Measurements from ENCODE around the gene MRPS7.

The MRPS7 gene

GRCh38 chr17:75307957-75308731, 46.5 kb downstream of the MRPS7 start:
- no peak overlapping the region for H4K91ac ChIP-seq (ENCODE audit: low read depth, low read length, poor library complexity)
- no peak overlapping the region for H2AK5ac ChIP-seq (ENCODE audit: low read depth, low read length)
- H3K4ac ChIP-seq (ENCODE audit: low read length) = no peak overlapping the region
- no peak overlapping the region for H3K14ac ChIP-seq (ENCODE audit: low read length)
- no peak overlapping the region for H3K23ac ChIP-seq (ENCODE audit: low read depth, low read length, poor library complexity)
- H3K9me3 ChIP-seq (replicated peaks in 1 of 2; ENCODE audit: control insufficient read depth in 2 of 2, insufficient read depth in 1 of 2, low read depth in 1 of 2, low read length in 2 of 2) = no peaks in the 10 kb centered on the region
- peak overlapping the region; percentile 71 for H2AFZ ChIP-seq (ENCODE audit: low read length)
- no peaks in the 10 kb centered on the region for H3K4me1 ChIP-seq (ENCODE audit: control insufficient read depth in 2 of 2, insufficient read depth in 1 of 2, low read depth in 1 of 2, low read length in 2 of 2)
- no peaks in the 10 kb centered on the region for H3K36me3 ChIP-seq (replicated peaks in 1 of 2; ENCODE audit: control insufficient read depth in 2 of 2, insufficient read depth in 2 of 2, low read length in 2 of 2)
- no peaks in the 10 kb centered on the region for H3K27me3 ChIP-seq (ENCODE audit: control insufficient read depth in 3 of 3, insufficient read depth in 3 of 3, low read depth in 1 of 3, low read length in 3 of 3)
- no peak overlapping the region for H3K27ac ChIP-seq (replicated peaks; ENCODE audit: low read length)
- H3K4me2 ChIP-seq (ENCODE audit: insufficient read depth, low read length, poor library complexity, severe bottlenecking) = no peak overlapping the region
- H4K8ac ChIP-seq (ENCODE audit: low read depth, low read length) = no peak overlapping the region
- no peak overlapping the region for H2BK12ac ChIP-seq (ENCODE audit: low read length)
- no peak overlapping the region for H3K9ac ChIP-seq (ENCODE audit: low read depth, low read length, poor library complexity)
- no peaks in the 10 kb centered on the region for H3K79me1 ChIP-seq (ENCODE audit: low read depth, low read length)
- WGBS, 2 donors (ENCODE audit: extremely low coverage in 2 of 2, insufficient read length in 2 of 2, insufficient replicate concordance in 1 of 2) = no CpG with 5 or more reads among the region's 13 CpGs
- H2BK15ac ChIP-seq (ENCODE audit: low read length) = no peak overlapping the region
- no peak for DNase-seq (ENCODE audit: low spot score)
- H3K18ac ChIP-seq (ENCODE audit: low read length) = no peak overlapping the region
- no peak overlapping the region for H2BK5ac ChIP-seq (ENCODE audit: low read length)
- H2BK120ac ChIP-seq (ENCODE audit: low read depth, low read length) = no peak overlapping the region
- no peak overlapping the region for H3K4me3 ChIP-seq (ENCODE audit: low read length in 2 of 2)

- no CpG with 5 or more reads among the region's 20 CpGs for WGBS, 2 donors (ENCODE audit: extremely low coverage in 2 of 2, insufficient read length in 2 of 2, insufficient replicate concordance in 1 of 2)
- no peak overlapping the region for H3K27ac ChIP-seq (replicated peaks; ENCODE audit: low read length)
Observed at GRCh38 chr17:75308732-75309629, 47.3 kb downstream of the MRPS7 start.

GRCh38 chr17:75313941-75314551, 52.4 kb downstream of the MRPS7 start:
- no peaks in the 10 kb centered on the region for H3K9me3 ChIP-seq (replicated peaks in 1 of 2; ENCODE audit: control insufficient read depth in 2 of 2, insufficient read depth in 1 of 2, low read depth in 1 of 2, low read length in 2 of 2)
- no peak overlapping the region for H3K9ac ChIP-seq (ENCODE audit: low read depth, low read length, poor library complexity)
- no peaks in the 10 kb centered on the region for H3K27me3 ChIP-seq (ENCODE audit: control insufficient read depth in 3 of 3, insufficient read depth in 3 of 3, low read depth in 1 of 3, low read length in 3 of 3)
- no peak overlapping the region for H3K18ac ChIP-seq (ENCODE audit: low read length)
- H3K23ac ChIP-seq (ENCODE audit: low read depth, low read length, poor library complexity) = no peak overlapping the region
- H4K91ac ChIP-seq (ENCODE audit: low read depth, low read length, poor library complexity) = no peak overlapping the region
- H2AK5ac ChIP-seq (ENCODE audit: low read depth, low read length) = no peak overlapping the region
- H2BK12ac ChIP-seq (ENCODE audit: low read length) = no peak overlapping the region
- H2AFZ ChIP-seq (ENCODE audit: low read length) = no peak overlapping the region
- WGBS, 2 donors (ENCODE audit: extremely low coverage in 2 of 2, insufficient read length in 2 of 2, insufficient replicate concordance in 1 of 2) = no CpG with 5 or more reads among the region's 14 CpGs
- no peak overlapping the region for H3K4ac ChIP-seq (ENCODE audit: low read length)
- no peak overlapping the region for H3K4me2 ChIP-seq (ENCODE audit: insufficient read depth, low read length, poor library complexity, severe bottlenecking)
- H3K79me1 ChIP-seq (ENCODE audit: low read depth, low read length) = no peaks in the 10 kb centered on the region
- H3K4me1 ChIP-seq (ENCODE audit: control insufficient read depth in 2 of 2, insufficient read depth in 1 of 2, low read depth in 1 of 2, low read length in 2 of 2) = no peaks in the 10 kb centered on the region
- no peak for DNase-seq (ENCODE audit: low spot score)
- no peak overlapping the region for H2BK15ac ChIP-seq (ENCODE audit: low read length)
- H3K4me3 ChIP-seq (ENCODE audit: low read length in 2 of 2) = no peak overlapping the region
- H3K14ac ChIP-seq (ENCODE audit: low read length) = no peak overlapping the region
- H2BK5ac ChIP-seq (ENCODE audit: low read length) = no peak overlapping the region
- H4K8ac ChIP-seq (ENCODE audit: low read depth, low read length) = no peak overlapping the region
- H3K27ac ChIP-seq (replicated peaks; ENCODE audit: low read length) = no peak overlapping the region
- H2BK120ac ChIP-seq (ENCODE audit: low read depth, low read length) = no peak overlapping the region
- H3K36me3 ChIP-seq (replicated peaks in 1 of 2; ENCODE audit: control insufficient read depth in 2 of 2, insufficient read depth in 2 of 2, low read length in 2 of 2) = peaks cover 2 to 16% of the 10 kb centered on the region in 2 donors

More at GRCh38 chr17:75308732-75309629, 47.3 kb downstream of the MRPS7 start:
- Histone ChIP-seq H2BK5ac (ENCODE audit: low read length) (no peak overlapping the region), H2BK120ac (ENCODE audit: low read depth, low read length) (no peak overlapping the region), H3K9me3 (replicated peaks in 1 of 2; ENCODE audit: control insufficient read depth in 2 of 2, insufficient read depth in 1 of 2, low read depth in 1 of 2, low read length in 2 of 2) (no peaks in the 10 kb centered on the region), H3K14ac (ENCODE audit: low read length) (peak overlapping the region; percentile 63), H2AK5ac (ENCODE audit: low read depth, low read length) (peak overlapping the region; percentile 56), H3K9ac (ENCODE audit: low read depth, low read length, poor library complexity) (no peak overlapping the region), H4K91ac (ENCODE audit: low read depth, low read length, poor library complexity) (no peak overlapping the region), H2BK12ac (ENCODE audit: low read length) (no peak overlapping the region), H3K27me3 (ENCODE audit: control insufficient read depth in 3 of 3, insufficient read depth in 3 of 3, low read depth in 1 of 3, low read length in 3 of 3) (no peaks in the 10 kb centered on the region), H2AFZ (ENCODE audit: low read length) (peak overlapping the region; percentile 71), H3K79me1 (ENCODE audit: low read depth, low read length) (no peaks in the 10 kb centered on the region), H2BK15ac (ENCODE audit: low read length) (no peak overlapping the region), H3K18ac (ENCODE audit: low read length) (no peak overlapping the region), H3K23ac (ENCODE audit: low read depth, low read length, poor library complexity) (peak overlapping the region; percentile 89), H3K4me2 (ENCODE audit: insufficient read depth, low read length, poor library complexity, severe bottlenecking) (no peak overlapping the region), H4K8ac (ENCODE audit: low read depth, low read length) (peak overlapping the region; percentile 23), H3K4me1 (ENCODE audit: control insufficient read depth in 2 of 2, insufficient read depth in 1 of 2, low read depth in 1 of 2, low read length in 2 of 2) (no peaks in the 10 kb centered on the region), H3K4ac (ENCODE audit: low read length) (no peak overlapping the region), H3K36me3 (replicated peaks in 1 of 2; ENCODE audit: control insufficient read depth in 2 of 2, insufficient read depth in 2 of 2, low read length in 2 of 2) (no peaks in the 10 kb centered on the region), H3K4me3 (ENCODE audit: low read length in 2 of 2) (no peak overlapping the region)
- DNase-seq (ENCODE audit: low spot score) = no peak
